GM23248 (cell line): Measurements from ENCODE around the gene GPX5.

Experiments
- EZH2 ChIP-seq: fragments of 200-600 bp; sonication (generic); IDR thresholded peaks from 2 replicates; pipeline ENCODE4 v1.6.1; 2018; ENCODE audit warnings: antibody characterized with exemption, mild to moderate bottlenecking; ENCODE audit not compliant: insufficient read depth, poor library complexity, severe bottlenecking
- EZH2phosphoT487 ChIP-seq: fragments of 200-600 bp; sonication (generic); IDR thresholded peaks from 2 replicates; pipeline ENCODE4 v1.6.1; 2018; ENCODE audit warnings: antibody characterized with exemption, moderate library complexity, mild to moderate bottlenecking, low read depth; ENCODE audit not compliant: insufficient read depth

DNA sequence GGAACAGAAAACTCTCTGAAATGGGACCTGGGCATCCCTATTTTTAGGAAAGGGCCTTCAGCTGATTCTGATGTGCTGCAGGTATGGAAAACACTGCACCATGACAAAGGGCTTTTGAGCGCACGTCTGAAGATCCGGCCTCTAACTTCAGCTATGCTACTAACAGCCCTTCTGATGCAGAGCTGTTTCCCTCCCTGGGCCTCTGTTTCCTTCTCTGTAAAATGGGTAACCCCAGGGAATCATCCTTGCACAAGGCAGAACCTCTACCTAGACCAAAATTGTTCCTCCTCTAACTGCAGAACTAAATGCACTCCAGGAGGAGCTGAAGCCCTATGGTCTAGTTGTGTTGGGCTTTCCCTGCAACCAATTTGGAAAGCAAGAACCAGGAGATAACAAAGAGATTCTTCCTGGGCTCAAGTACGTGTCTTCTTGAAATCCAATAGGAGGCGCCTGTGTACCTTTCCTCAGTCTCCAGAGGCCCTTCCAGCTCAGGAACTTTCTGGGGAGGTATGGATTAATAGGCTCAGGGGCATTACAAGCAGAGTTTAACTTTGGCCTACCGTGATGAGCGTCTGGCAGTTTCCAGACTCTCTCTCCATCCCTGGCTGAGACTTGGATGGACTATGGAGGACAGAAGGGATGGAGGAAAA lies 5.9 kb downstream of the GPX5 start:
- TF ChIP-seq EZH2 (no peak), EZH2phosphoT487 (no peak)
